SKM-1 treated with dmso at 0.1 percent for 144 hours (cell line): ENCODE measurements around the gene NDUFB1.
A peak's percentile ranks its signal among the peaks of the same experiment; 100 is the strongest.

Source experiments
- DNase-seq: peaks from one replicate; lab custom pipeline; 2025; ENCODE audit not compliant: unreplicated experiment; lab: John Stamatoyannopoulos, UW

NDUFB1 gene

GRCh38 chr14:92121670-92122350, at the start of gene NDUFB1, which contains the start of gene CPSF2:
NDUFB1 (minus strand) TSS chr14:92121706; CDS start chr14:92117637, 4,069 bp downstream.
CPSF2 (plus strand) TSS chr14:92121969; CDS start chr14:92130985, 9,016 bp downstream.
- DNase-seq = peak; percentile 79

GRCh38 chr14:92164958-92165357, 43.5 kb upstream of the NDUFB1 start:
- DNase-seq = no peak

GRCh38 chr14:92161521-92161920, 40.0 kb upstream of the NDUFB1 start:
- DNase-seq = no peak

GRCh38 chr14:92160619-92161018, 39.1 kb upstream of the NDUFB1 start:
- peak; percentile 13 for DNase-seq

- DNase-seq = no peak
Measured at GRCh38 chr14:92154283-92154942, 32.9 kb upstream of the NDUFB1 start.

GRCh38 chr14:92153581-92153980, 32.1 kb upstream of the NDUFB1 start:
- no peak for DNase-seq

GRCh38 chr14:92144708-92145107, 23.2 kb upstream of the NDUFB1 start:
- DNase-seq = no peak

GRCh38 chr14:92143962-92144361, 22.5 kb upstream of the NDUFB1 start:
- DNase-seq = no peak

GRCh38 chr14:92143309-92143708, 21.8 kb upstream of the NDUFB1 start:
- no peak for DNase-seq

GRCh38 chr14:92135269-92135668, 13.8 kb upstream of the NDUFB1 start:
- no peak for DNase-seq

- DNase-seq = no peak
Measured at GRCh38 chr14:92134456-92134855, 12.9 kb upstream of the NDUFB1 start.

- no peak for DNase-seq
Measured at GRCh38 chr14:92122761-92123160, 1.3 kb upstream of the NDUFB1 start.

- no peak for DNase-seq
Measured at GRCh38 chr14:92122351-92122677, 808 bp upstream of the NDUFB1 start.

- no peak for DNase-seq
Measured at GRCh38 chr14:92121207-92121669, 268 bp downstream of the NDUFB1 start.

GRCh38 chr14:92109490-92109889, 12.0 kb downstream of the NDUFB1 start:
- no peak for DNase-seq

- no peak for DNase-seq
Measured at GRCh38 chr14:92108345-92109254, 12.9 kb downstream of the NDUFB1 start.

GRCh38 chr14:92106143-92106926, 15.2 kb downstream of the NDUFB1 start, which contains the start of gene ATXN3:
ATXN3 (minus strand) TSS chr14:92106582; CDS start chr14:92106552, 30 bp downstream.
- DNase-seq = peak; percentile 73

- DNase-seq = no peak
Measured at GRCh38 chr14:92105893-92106142, 15.7 kb downstream of the NDUFB1 start.

GRCh38 chr14:92105073-92105892, 16.2 kb downstream of the NDUFB1 start:
- DNase-seq = no peak

- no peak for DNase-seq
Measured at GRCh38 chr14:92103363-92103989, 18.0 kb downstream of the NDUFB1 start.
